AG04449 (cell line): ENCODE results near the gene GDF9.

Experiments used
- CTCF ChIA-PET: fragments of 350-600 bp; formaldehyde crosslinking; extraction: SDS; loops from one replicate; lab custom pipeline; 2021; ENCODE audit warnings: antibody characterized with exemption; lab: Yijun Ruan, JAX
- POLR2A ChIA-PET: fragments of 400-600, 350-600 bp; formaldehyde crosslinking; extraction: SDS; loops from one replicate; lab custom pipeline; 2020; ENCODE audit warnings: antibody characterized with exemption, inconsistent platforms; lab: Yijun Ruan, JAX
- DNase-seq: peaks from one replicate; pipeline ENCODE4 v3.0.0-alpha.2; 2010; ENCODE audit warnings: low read depth, low spot score
- H3K4me3 ChIP-seq: 2 replicates; pipeline ENCODE4 v1.5.1; 2011; ENCODE audit warnings: low read depth, mild to moderate bottlenecking, control low read depth, low read length
- TF ChIP-seq, protein P1 (sequence below): IDR thresholded peaks from one replicate; pipeline ENCODE4 v1.5.1; 2011; ENCODE audit warnings: mild to moderate bottlenecking, moderate library complexity, low read length, control low read depth, inconsistent platforms; ENCODE audit not compliant: insufficient read depth; ENCODE audit errors: missing control alignments

Gene GDF9

DNA sequence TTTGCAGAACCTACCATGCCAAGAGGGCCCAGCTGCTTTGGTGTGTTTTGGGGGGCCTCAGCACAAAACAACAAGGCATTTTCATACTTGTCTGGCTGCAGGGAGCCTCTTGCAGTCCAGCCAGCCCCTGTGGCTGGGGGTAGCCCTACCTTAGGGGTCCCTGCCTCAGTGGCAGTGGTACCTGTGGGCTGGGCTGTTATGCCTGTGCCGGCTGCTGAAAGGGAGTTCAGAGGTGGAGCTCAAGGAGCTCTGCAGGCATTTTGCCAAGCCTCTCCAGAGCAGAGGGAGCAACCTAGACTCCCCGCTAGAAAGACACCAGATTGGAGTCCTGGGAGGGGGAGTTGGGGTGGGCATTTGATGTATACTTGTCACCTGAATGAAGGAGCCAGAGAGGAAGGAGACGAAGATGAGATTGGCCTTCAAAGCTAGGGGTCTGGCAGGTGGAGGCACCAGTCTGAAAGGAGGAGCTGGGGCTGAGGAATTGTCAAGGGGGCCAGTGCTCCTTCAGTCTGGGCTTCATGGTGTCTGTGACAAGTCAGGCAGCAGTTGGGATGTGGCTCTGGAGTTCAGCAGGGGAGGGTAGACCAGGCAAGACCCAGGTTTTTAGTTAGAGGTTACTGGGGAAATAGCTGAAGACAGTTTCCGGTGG lies 37.3 kb downstream of the GDF9 start:
- no peak overlapping the region; the same call in 1 of the 2 replicates for H3K4me3 ChIP-seq
- TF ChIP-seq, protein P1, sequence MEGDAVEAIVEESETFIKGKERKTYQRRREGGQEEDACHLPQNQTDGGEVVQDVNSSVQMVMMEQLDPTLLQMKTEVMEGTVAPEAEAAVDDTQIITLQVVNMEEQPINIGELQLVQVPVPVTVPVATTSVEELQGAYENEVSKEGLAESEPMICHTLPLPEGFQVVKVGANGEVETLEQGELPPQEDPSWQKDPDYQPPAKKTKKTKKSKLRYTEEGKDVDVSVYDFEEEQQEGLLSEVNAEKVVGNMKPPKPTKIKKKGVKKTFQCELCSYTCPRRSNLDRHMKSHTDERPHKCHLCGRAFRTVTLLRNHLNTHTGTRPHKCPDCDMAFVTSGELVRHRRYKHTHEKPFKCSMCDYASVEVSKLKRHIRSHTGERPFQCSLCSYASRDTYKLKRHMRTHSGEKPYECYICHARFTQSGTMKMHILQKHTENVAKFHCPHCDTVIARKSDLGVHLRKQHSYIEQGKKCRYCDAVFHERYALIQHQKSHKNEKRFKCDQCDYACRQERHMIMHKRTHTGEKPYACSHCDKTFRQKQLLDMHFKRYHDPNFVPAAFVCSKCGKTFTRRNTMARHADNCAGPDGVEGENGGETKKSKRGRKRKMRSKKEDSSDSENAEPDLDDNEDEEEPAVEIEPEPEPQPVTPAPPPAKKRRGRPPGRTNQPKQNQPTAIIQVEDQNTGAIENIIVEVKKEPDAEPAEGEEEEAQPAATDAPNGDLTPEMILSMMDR, result no peak
- DNase-seq, result no peak
- ChIA-PET POLR2A (no interaction called here), CTCF (interaction anchor here (0.7 to 12.8 kb wide), 24 partner anchors 10 to 302 kb away, joined by 3 to 197 read pairs (median 5); partner anchors contain the start of genes GDF9, SOWAHA and UQCRQ)

DNA sequence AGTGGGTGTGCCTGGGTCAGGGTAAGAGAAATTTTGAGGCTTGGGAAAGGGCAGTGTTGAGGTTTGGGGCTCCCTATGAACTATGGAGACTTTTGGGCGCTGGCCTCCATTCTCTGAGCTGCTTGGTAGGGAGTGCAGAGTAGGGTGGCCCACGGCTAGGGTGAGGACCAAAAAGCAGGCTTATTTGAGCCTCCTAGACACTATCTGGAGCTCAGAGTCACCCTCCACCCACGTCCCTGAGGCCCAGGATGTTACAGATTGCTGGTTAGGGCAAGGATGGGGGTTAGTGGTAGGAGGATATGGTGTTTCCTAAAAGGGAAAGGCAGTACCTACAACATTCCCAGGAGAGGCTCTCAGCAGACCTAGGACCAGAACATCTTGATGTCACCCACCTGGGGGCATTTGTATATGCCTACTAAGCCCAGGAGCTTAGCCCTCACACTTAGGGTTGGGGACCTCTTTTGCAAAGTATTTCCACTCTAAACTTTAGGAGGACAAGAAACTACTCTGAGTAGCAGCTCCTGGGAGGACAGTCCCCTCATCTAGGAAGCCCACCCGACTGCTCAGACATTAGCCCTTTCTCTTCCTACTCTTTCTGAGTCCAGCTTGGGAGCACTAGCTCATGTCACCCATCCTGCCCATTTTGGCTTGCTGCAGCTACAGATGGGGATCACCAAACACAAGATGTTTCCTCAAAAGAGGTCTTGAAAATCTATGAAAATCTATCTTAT lies 38.2 kb downstream of the GDF9 start:
- no peak for DNase-seq

GRCh38 chr5:132826424-132827082 lies 39.7 kb downstream of the GDF9 start:
- TF ChIP-seq, protein P1, result no peak
- H3K4me3 ChIP-seq, result no peak overlapping the region
- DNase-seq, result no peak
- ChIA-PET POLR2A (no interaction called here), CTCF (interaction anchor here (0.7 to 14.0 kb wide), 11 partner anchors 8 to 441 kb away, joined by 3 to 317 read pairs (median 7); partner anchors contain the start of genes CCNI2, GDF9, SOWAHA and UQCRQ)

More for the DNA sequence above, 38.2 kb downstream of the GDF9 start:
- CTCF ChIA-PET, result interaction anchor here (0.6 to 12.8 kb wide), 13 partner anchors 10 to 301 kb away, joined by 3 to 197 read pairs (median 8); partner anchors contain the start of genes GDF9, SOWAHA and UQCRQ
- POLR2A ChIA-PET, result no interaction called here
- TF ChIP-seq, protein P1, result no peak
- H3K4me3 ChIP-seq, result no peak overlapping the region

- H3K4me3 ChIP-seq, result no peak overlapping the region
- ChIA-PET CTCF (interaction anchor here (0.9 to 14.0 kb wide), 6 partner anchors 8 to 440 kb away, joined by 3 to 317 read pairs (median 5); partner anchors contain the start of genes CCNI2 and SOWAHA), POLR2A (no interaction called here)
Observed at GRCh38 chr5:132825834-132826391, 40.4 kb downstream of the GDF9 start.

GRCh38 chr5:132825033-132825833 lies 41.0 kb downstream of the GDF9 start:
- TF ChIP-seq, protein P1, result no peak
- ChIA-PET CTCF (interaction anchor here (1.1 to 14.0 kb wide), 6 partner anchors 7 to 74 kb away, joined by 3 to 317 read pairs (median 5); partner anchors contain the start of genes CCNI2 and SOWAHA), POLR2A (no interaction called here)
- no peak overlapping the region for H3K4me3 ChIP-seq
- no peak for DNase-seq

More at GRCh38 chr5:132825834-132826391, 40.4 kb downstream of the GDF9 start:
- no peak for DNase-seq
- TF ChIP-seq, protein P1, result no peak
